HG02623 (cell line): Measurements from ENCODE around the gene NDUFS3.
"Not testable (repeated sequence)": the region's sequence is repeated elsewhere in the genome, so short reads cannot be mapped to it uniquely, and the experiment has no call there.

Experiments
- ATAC-seq: cut with Tn5 transposase; IDR thresholded peaks from one replicate; pipeline ENCODE4 v1.9.1; 2021; ENCODE audit warnings: moderate library complexity; ENCODE audit not compliant: unreplicated experiment

NDUFS3 gene

GRCh38 chr11:47558695-47559094 is 20.2 kb upstream of the NDUFS3 start:
- ATAC-seq, result no peak

GRCh38 chr11:47560426-47560825 is 18.4 kb upstream of the NDUFS3 start:
- ATAC-seq, result no peak

- not testable (repeated sequence) for ATAC-seq
Measured at GRCh38 chr11:47562393-47562792, 16.5 kb upstream of the NDUFS3 start.

GRCh38 chr11:47564366-47564765 is 14.5 kb upstream of the NDUFS3 start:
- not testable (repeated sequence) for ATAC-seq

DNA sequence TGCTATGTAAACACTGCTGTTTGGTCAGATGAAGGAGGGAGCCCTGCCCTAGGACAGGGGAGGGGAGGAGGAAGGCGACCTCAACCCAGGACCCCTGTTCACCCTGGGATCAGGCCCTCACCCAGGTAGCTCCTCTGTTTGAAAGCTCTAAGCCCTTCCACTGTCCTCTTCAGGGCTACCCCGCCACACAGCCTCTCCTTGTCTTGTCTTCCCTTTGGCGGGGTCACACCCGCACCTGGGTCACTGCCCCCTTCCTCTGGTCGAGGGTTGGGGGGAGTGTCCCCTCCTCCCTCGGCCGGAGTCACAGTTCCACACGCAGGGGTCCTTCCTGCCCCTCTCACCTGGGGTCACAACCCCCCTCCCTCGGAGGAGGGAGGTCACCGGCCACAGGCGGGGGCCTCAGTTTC is 13.9 kb upstream of the NDUFS3 start:
- ATAC-seq, result no peak

DNA sequence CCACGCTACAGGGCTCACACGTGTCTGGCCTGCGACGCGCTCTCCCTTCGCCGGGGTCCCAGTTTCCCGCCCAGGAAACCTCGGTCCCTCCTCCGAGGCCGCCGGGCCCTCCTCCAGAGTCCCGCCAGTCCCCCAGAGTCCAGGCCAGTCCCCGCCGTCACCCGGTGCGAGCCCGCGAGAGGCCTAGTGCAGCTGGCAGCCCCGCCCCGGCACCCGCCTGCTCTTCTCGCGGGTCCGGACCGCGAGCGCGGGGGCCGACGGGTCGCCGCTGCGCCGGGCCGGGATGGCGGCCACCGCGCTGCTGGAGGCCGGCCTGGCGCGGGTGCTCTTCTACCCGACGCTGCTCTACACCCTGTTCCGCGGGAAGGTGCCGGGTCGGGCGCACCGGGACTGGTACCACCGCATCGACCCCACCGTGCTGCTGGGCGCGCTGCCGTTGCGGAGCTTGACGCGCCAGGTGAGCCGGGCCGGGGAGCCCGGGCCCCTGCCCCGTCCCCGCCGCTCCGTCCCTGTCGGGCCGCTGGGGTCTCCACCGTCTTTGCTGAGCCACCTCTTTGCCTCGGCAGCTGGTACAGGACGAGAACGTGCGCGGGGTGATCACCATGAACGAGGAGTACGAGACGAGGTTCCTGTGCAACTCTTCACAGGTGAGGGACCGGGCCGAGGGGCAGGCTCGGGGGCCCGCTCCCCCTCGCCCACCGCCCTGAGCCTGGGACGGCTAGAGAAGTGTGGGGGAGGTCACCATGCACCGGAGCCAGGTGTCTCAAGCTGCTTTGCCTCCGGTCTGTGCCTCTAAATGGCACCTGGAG is 13.3 kb upstream of the NDUFS3 start, which contains the start of gene PTPMT1:
Gene PTPMT1, plus strand, starts transcription at position 260 of the 809 bp plus-strand sequence. Its CDS starts 24 bp downstream, at position 284.
- peak; percentile 83 for ATAC-seq

DNA sequence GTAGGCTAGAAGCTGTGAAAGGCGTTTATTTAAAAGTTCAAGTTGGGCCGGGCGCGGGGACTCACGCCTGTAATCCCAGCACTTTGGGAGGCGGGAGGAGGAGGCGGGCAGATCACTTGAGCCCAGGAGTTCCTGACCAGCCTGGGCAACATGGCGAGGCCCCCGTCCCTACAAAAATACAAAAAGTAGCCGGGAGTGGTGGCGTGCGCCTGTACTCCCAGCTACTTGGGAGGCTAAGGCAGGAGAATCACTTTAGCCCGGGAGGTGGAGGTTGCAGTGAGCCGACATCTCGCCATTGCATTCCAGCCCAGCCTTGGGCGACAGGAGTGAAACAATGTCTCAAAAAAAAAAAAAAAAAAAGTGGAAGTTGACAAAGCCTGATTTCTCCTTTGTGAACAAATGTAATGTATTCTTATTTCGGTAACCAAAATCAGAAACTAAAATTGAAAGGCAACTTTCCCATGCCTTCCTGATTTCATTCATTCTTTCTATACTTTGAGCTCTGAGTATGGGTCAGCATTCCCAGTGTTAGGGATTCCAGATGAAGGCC is 12.7 kb upstream of the NDUFS3 start:
- no peak for ATAC-seq

DNA sequence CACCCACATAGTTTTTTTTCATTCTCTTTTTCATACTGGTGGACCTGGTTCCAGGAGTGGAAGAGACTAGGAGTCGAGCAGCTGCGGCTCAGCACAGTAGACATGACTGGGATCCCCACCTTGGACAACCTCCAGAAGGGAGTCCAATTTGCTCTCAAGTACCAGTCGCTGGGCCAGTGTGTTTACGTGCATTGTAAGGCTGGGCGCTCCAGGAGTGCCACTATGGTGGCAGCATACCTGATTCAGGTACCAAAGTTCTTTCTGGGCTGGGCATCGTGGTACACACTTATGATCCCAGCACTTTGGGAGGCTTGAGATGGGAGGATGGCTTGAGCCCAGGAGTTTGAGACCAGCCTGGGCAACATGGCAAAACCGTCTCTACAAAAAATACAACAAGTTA is 9.2 kb upstream of the NDUFS3 start:
- no peak for ATAC-seq

DNA sequence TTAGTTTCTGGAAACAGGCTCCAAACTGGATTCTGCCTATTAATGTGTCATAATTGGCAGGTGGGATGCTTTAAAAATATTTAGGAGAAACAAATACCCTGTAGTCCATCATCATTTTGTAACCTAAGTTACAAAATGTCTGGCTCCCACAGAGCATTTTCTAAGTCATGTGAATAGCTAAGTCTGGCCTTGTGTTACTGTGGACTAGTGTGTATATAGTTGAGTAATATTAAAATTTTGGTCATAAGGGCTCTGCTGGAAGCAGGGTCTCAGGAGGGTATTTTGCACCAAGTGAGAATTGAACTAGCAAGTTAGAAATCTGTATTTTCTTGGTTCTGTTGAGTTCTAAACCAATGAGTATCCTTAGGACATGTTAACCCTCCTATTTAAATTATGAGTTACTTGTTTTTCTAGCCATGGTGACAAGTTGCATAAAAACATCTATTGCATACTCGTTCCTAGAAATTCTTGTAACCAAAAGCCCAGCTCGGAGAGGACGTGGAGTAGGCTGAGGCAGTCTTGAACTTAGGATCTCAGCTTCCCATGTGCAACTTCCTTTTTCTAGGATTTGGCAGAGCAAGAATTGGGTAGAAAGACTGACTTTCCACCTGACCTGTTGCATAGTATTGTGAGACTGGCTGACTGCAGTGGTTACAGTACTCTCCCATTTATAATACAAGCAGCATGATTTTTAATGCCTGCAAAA is 8.1 kb upstream of the NDUFS3 start:
- no peak for ATAC-seq

- no peak for ATAC-seq
Measured at GRCh38 chr11:47571357-47571729, 7.5 kb upstream of the NDUFS3 start.

- ATAC-seq, result no peak
Measured at GRCh38 chr11:47571895-47572294, 7.0 kb upstream of the NDUFS3 start.

DNA sequence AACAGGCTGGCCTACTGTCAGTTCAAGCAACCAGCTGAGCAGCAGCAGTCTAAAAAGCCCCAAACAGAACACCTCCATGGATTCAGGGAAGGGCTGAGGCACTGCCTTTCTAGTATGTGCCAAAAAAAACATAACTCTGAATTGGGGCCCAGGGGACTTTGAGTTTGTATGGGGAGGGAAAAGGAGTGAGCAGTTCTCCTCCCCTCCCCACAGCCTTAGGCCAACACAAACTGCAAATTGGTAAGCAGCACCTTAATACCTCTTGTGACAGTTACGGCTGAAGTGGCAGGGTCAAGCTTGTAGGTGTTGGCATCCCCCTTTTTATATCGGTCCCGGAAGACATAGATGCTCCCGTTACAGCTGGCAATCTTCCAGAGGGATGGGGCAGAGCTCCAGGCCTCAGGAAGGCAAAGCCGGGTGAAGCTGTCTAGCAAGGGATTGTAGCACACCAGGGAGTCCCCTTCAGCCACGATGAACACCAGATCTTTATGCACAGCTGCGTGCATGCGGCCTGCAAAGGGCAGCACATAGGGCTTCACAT is 6.1 kb upstream of the NDUFS3 start:
- ATAC-seq, result no peak

- ATAC-seq, result no peak
Measured at GRCh38 chr11:47573321-47573720, 5.6 kb upstream of the NDUFS3 start.

DNA sequence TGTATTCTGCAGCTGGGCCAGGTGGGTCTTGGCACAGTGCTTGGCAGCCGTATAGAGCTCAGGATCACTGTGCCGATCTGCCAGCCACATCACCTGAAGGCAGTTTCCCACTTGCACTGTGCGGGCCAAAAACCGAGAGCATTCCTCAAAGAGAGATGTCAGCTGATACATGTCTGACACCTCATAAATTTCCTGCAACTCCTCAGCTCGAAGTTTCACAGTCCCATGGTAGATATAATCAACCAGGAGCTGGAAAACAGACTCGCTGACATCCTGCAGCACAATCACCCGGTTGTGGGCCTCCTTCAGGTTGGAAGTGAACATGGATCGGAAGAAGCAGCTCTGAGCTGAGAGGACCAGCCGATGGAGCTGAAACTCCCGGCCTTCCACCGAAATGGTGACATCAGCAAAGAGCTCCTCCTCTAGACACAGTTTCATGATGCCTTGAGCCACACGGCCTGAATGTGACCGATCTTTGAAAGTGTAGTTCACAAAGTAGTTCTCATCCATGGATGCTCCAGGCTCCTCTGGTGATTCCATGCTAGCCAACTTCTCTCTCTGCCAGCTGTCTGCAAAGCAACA is 1.3 kb upstream of the NDUFS3 start:
- ATAC-seq, result no peak

DNA sequence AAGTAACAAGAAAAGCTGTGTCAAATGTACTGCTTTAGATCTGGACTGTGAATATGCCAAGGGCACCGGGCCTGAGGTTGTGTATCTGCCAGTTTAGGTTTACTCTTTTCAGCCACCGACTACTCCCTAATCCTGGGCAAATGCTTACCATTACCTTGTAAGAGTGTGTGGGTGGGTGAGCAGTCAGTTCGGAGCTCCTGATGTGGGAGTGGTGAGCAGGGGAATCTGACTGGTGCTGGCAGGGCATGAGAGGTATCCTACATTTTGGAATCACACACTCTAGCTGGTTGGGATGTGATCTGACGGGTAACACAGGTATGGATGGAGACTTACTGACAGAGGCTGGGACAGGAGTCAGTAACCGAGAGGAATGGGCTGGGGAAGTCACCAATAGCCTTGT is 5.0 kb downstream of the NDUFS3 start:
- ATAC-seq, result no peak

DNA sequence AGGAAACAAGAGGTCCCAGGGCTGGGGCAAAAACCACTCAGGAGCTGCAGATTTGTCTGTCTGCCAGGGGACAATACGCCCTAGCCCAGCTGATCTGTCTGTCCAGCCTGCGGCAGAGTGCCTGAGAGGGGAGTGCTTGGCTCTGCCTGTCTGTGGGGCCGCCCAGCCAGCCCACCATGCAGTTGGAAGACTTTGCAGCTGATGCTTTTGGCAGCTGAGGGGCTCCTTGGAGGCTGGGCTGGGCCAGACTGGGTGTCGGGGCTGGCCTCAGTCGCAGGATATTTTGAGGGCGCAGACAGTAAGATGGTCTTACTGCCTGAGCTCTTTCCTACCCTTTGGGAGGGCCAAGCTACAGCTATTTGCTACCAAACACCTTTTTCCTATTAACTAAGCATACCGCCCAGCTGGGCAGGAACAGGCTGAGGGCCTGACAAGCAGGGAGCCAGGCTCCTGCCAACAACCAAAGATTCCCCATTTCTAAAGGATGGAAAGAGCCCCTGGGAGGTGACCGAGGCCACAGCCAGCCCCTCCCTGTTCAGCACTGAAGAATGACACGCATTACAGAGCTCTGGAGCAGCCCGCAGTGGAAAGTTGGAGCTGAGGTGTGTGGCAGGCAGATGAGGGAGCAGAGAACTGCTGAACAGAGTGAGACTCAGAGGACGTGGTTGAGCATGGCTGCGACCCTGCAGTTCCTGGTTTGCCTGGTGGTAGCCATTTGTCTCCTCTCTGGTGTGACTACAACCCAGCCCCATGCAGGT is 7.4 kb downstream of the NDUFS3 start, which contains the start of gene FAM180B:
Gene FAM180B, plus strand, starts transcription at position 581 of the 758 bp plus-strand sequence. Its CDS starts 91 bp downstream, at position 672.
- ATAC-seq, result no peak

DNA sequence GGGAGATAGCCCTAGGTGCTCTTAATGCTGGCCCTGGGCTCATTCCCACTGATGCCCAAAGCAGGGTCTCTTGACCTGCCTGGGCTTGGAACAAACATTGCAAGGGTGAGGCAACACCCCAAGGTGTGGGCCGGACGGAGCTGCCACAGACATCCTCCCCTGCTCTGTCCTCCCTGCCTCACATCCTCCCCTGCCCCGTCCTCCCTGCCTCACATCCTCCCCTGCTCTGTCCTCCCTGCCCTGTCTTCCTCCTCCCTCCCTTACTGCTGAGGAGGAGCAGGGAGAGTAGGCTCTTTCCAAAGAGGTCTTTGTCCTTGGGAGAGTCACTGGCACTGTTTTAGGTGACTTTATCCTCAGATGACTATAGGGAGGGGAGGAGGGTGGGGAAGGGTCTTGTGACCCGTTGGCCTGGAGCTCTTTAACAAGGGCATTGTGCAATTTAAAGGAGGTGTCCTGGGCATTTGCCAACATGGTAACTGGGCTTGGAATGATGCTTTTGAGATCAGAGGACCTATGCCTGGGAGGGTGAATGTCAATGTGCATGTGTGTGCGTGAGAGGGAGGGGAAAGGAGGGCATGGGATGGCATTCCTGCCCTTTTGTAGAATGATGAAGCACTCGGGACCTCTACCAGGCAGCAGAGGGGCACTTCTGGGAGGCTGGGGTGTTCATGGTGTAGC is 8.3 kb downstream of the NDUFS3 start:
- ATAC-seq, result no peak

- no peak for ATAC-seq
Measured at GRCh38 chr11:47587723-47588326, 9.0 kb downstream of the NDUFS3 start.

DNA sequence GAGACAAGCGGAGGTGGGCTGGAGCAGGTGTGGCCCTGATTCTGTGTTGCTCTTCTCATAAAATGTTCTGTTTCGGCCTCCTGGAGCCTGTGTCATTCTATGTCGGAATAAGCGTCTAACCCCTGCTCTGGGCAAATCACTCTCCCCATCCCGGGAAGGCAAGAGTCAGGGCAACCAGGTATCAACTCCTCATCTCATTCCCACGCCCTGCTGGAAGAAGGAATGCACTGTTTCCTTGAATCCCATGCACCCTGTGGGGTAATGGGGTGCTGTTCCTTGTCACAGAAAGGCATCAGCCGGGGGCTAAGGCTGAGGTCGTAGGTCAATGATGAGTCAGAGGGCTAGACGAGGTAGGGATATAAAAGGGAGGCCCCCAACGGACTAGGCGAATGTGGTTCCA is 10.2 kb downstream of the NDUFS3 start:
- no peak for ATAC-seq

DNA sequence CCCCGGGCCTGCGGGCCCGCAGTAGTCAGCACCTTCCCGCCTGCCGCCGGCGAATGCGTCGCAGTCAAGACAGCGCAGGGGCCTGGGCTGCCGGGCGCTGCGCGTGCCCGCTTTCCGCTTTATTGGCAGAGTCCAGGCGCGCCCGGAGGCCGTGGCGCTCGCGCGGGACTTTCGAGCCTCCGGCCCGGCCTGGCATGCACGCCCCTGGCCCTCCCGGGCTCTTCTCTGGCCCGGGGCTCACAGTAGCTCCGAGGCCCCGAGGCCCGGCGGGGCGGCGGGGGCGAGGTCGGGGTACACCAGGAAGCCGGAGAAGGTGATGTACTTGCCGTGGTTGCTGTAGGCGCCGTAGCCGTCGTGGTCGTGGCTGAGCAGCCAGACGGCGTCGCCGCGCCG is 10.7 kb downstream of the NDUFS3 start:
- no peak for ATAC-seq
